ENCODE results near the gene PDZD4.

DNA sequence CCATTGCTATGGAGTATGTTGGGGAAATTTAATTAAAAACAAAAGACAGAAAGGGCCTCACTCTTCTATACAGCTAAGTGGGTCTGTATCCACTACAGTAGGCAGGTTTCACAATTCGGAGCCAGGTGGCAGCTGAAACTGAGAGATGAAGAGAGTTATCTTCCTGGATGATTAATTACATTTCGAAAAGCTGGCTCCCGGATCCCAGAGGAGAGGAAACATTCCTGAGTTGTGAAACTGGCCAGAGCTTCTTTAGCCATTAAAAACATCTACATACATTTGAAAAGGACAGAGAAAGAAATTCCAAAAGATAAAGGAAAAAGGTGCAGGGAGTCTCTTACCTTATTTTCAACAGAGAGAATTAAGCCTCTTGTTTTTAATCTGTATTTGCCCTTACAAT, 15.5 kb upstream of the PDZD4 start:
- TF ChIP-seq EZH2 (IDR thresholded peaks at IDR 0.05; ENCODE audit: low read length, unreplicated experiment) (no peak), CTCF (conservative IDR thresholded peaks at IDR 0.05; ENCODE audit: low read depth, low read length) (no peak), EZH2phosphoT487 (IDR thresholded peaks at IDR 0.05; ENCODE audit: borderline replicate concordance, low read length) (no peak)
